H1 (cell line): ENCODE data around the gene HNRNPU. TPM values are rescaled to one million over a fixed set of nuclear protein-coding genes. Genes with fewer than 3 reads are reported as not detected.

Source experiments
- CTCF ChIA-PET: fragments of 300-600 bp; sonication (Branson Sonifier 250); formaldehyde crosslinking; loops from one replicate; lab custom pipeline; 2021; ENCODE audit not compliant: partially characterized antibody; lab: Charles Lee
- POLR2A ChIA-PET: fragments of 300-600 bp; sonication (Branson Sonifier 250); formaldehyde crosslinking; loops from one replicate; lab custom pipeline; 2021; ENCODE audit warnings: inconsistent platforms; ENCODE audit not compliant: partially characterized antibody; lab: Charles Lee
- DNase-seq, 2 experiments: peaks; one replicate each; pipeline versions ENCODE4 v3.0.0 to v3.0.0-alpha.2; 2010 to 2022; ENCODE audit warnings: low spot score in 2 of 2, low read depth in 1 of 2, mixed read lengths in 1 of 2
- FAIRE-seq: peaks from 2 replicates; lab custom pipeline; 2011; peaks lifted over from hg19 to GRCh38; lab: Jason Lieb, UNC
- H2AFZ ChIP-seq: 2 replicates; pipeline ENCODE4 v1.8.1; 2012; ENCODE audit warnings: low read length, inconsistent platforms
- H2AK5ac ChIP-seq: 2 replicates; pipeline ENCODE4 v1.6.1; 2013; ENCODE audit warnings: low read depth, low read length
- H2BK120ac ChIP-seq: replicated peaks from 2 replicates; pipeline ENCODE3; 2013; ENCODE audit warnings: low read depth, low read length, inconsistent platforms
- H2BK12ac ChIP-seq: 2 replicates; pipeline ENCODE4 v1.6.1; 2013; ENCODE audit warnings: low read depth, low read length
- H2BK15ac ChIP-seq: 2 replicates; pipeline ENCODE4 v1.6.1; 2013; ENCODE audit warnings: low read length
- H2BK20ac ChIP-seq: 2 replicates; pipeline ENCODE4 v1.6.1; 2013; ENCODE audit warnings: low read length
- H2BK5ac ChIP-seq: 2 replicates; pipeline ENCODE4 v1.6.1; 2013; ENCODE audit warnings: low read depth, low read length
- H3K14ac ChIP-seq: 2 replicates; pipeline ENCODE4 v1.6.1; 2013; ENCODE audit warnings: inconsistent platforms; ENCODE audit not compliant: insufficient read length
- H3K18ac ChIP-seq: 2 replicates; pipeline ENCODE4 v1.6.1; 2013; ENCODE audit warnings: low read length; ENCODE audit errors: extremely low read depth
- H3K23ac ChIP-seq: 2 replicates; pipeline ENCODE4 v1.6.1; 2013; ENCODE audit warnings: inconsistent platforms; ENCODE audit not compliant: insufficient read length
- H3K23me2 ChIP-seq: 2 replicates; pipeline ENCODE4 v1.6.1; 2013; ENCODE audit warnings: low read depth, low read length
- H3K27ac ChIP-seq: 2 replicates; pipeline ENCODE4 v1.6.1; 2011; ENCODE audit warnings: low read depth, low read length, inconsistent platforms
- H3K27me3 ChIP-seq, 4 experiments: replicated peaks in 1 of 4; 1 replicate in 1 of 4; 2 replicates in 3 of 4; pipeline versions ENCODE4 v1.6.1 to v1.8.1; 2011 to 2013; ENCODE audit warnings: low read length in 3 of 4, mild to moderate bottlenecking in 3 of 4, inconsistent platforms in 2 of 4, mixed read lengths in 2 of 4, moderate library complexity in 1 of 4; ENCODE audit not compliant: control insufficient read depth in 3 of 4, insufficient read depth in 3 of 4; ENCODE audit errors: extremely low read depth in 1 of 4
- H3K36me3 ChIP-seq, 4 experiments: 2 replicates each; pipeline versions ENCODE4 v1.6.1 to v1.8.1; 2011 to 2013; ENCODE audit warnings: mild to moderate bottlenecking in 4 of 4, low read length in 3 of 4, moderate library complexity in 2 of 4, control low read depth in 1 of 4, inconsistent platforms in 1 of 4; ENCODE audit not compliant: insufficient read depth in 4 of 4, control insufficient read depth in 2 of 4
- H3K4ac ChIP-seq: replicated peaks from 2 replicates; pipeline ENCODE3; 2013; ENCODE audit warnings: low read length, low read depth, mixed read lengths, inconsistent platforms; ENCODE audit not compliant: insufficient read length
- H3K4me1 ChIP-seq, 4 experiments: replicated peaks in 1 of 4; 1 replicate in 1 of 4; 2 replicates in 3 of 4; pipeline versions ENCODE4 v1.6.1 to v1.8.1; 2011 to 2013; ENCODE audit warnings: low read length in 3 of 4, inconsistent platforms in 2 of 4, mixed read lengths in 1 of 4; ENCODE audit not compliant: insufficient read depth in 4 of 4, control insufficient read depth in 3 of 4
- H3K4me2 ChIP-seq, 2 experiments: 2 replicates each; pipeline versions ENCODE4 v1.6.1 to v1.8.1; 2011 to 2013; ENCODE audit warnings: low read depth in 2 of 2, low read length in 2 of 2, control low read depth in 1 of 2, inconsistent platforms in 1 of 2, mild to moderate bottlenecking in 1 of 2; ENCODE audit not compliant: insufficient read depth in 1 of 2
- H3K4me3 ChIP-seq, 4 experiments: fragments of 200-600, 300-600 bp in 1 of 4; sonication (generic), shearing (Covaris generic), sonication (Bioruptor Twin) in 1 of 4; 2 replicates each; pipeline versions ENCODE4 v1.5.1 to v1.8.1; 2011 to 2016; ENCODE audit warnings: low read length in 4 of 4, low read depth in 3 of 4, control low read depth in 2 of 4, inconsistent platforms in 2 of 4, mild to moderate bottlenecking in 2 of 4, mixed read lengths in 1 of 4, moderate library complexity in 1 of 4; ENCODE audit not compliant: insufficient read depth in 2 of 4; ENCODE audit errors: extremely low read depth in 1 of 4
- H3K56ac ChIP-seq: replicated peaks from 2 replicates; pipeline ENCODE3; 2013; ENCODE audit warnings: low read depth, mild to moderate bottlenecking, mixed read lengths, low read length, inconsistent platforms; ENCODE audit not compliant: insufficient read length
- H3K79me1 ChIP-seq: 2 replicates; pipeline ENCODE4 v1.6.1; 2013; ENCODE audit warnings: low read depth, low read length, control low read depth
- H3K79me2 ChIP-seq, 2 experiments: 2 replicates each; pipeline versions ENCODE4 v1.6.1 to v1.8.1; 2012 to 2013; ENCODE audit warnings: low read length in 2 of 2, mild to moderate bottlenecking in 2 of 2, inconsistent platforms in 1 of 2; ENCODE audit not compliant: insufficient read depth in 2 of 2, control insufficient read depth in 1 of 2
- H3K9ac ChIP-seq, 4 experiments: replicated peaks in 1 of 4; 1 replicate in 1 of 4; 2 replicates in 3 of 4; pipeline versions ENCODE4 v1.6.1 to v1.8.1; 2011 to 2013; ENCODE audit warnings: low read depth in 3 of 4, low read length in 3 of 4, control low read depth in 2 of 4, mild to moderate bottlenecking in 2 of 4, moderate library complexity in 2 of 4, inconsistent platforms in 1 of 4; ENCODE audit errors: extremely low read depth in 1 of 4
- H3K9me3 ChIP-seq, 2 experiments: 2 replicates each; pipeline versions ENCODE4 v1.6.1 to v1.8.1; 2012 to 2013; ENCODE audit warnings: mild to moderate bottlenecking in 2 of 2, moderate library complexity in 2 of 2, control low read depth in 1 of 2, inconsistent platforms in 1 of 2, low read depth in 1 of 2, low read length in 1 of 2, mixed read lengths in 1 of 2; ENCODE audit not compliant: insufficient read depth in 2 of 2
- H4K20me1 ChIP-seq, 2 experiments: replicated peaks in 1 of 2; 2 replicates each; pipeline versions ENCODE3 to v1.8.1; 2011 to 2013; ENCODE audit warnings: inconsistent platforms in 2 of 2, low read length in 2 of 2, mild to moderate bottlenecking in 1 of 2; ENCODE audit not compliant: insufficient read depth in 2 of 2, control insufficient read depth in 1 of 2
- H4K5ac ChIP-seq: 2 replicates; pipeline ENCODE4 v1.6.1; 2013; ENCODE audit warnings: low read length, low read depth, mixed read lengths, inconsistent platforms; ENCODE audit not compliant: insufficient read length
- H4K8ac ChIP-seq: 2 replicates; pipeline ENCODE4 v1.8.0; 2013; ENCODE audit warnings: mild to moderate bottlenecking, moderate library complexity, low read length, inconsistent platforms; ENCODE audit not compliant: insufficient read depth; ENCODE audit errors: extremely low read depth
- H4K91ac ChIP-seq: replicated peaks from 2 replicates; pipeline ENCODE3; 2013; ENCODE audit warnings: low read length, mixed read lengths, inconsistent platforms; ENCODE audit not compliant: insufficient read length
- ASH2L ChIP-seq: fragments of 200-600, 300-600 bp; sonication (generic); IDR thresholded peaks from one replicate; pipeline ENCODE4 v1.7.1; 2017; ENCODE audit warnings: low read length
- BCL11A ChIP-seq, 2 experiments: IDR thresholded peaks; one replicate each; pipeline ENCODE4 v1.6.1; 2011; ENCODE audit warnings: low read depth in 2 of 2, low read length in 2 of 2, mild to moderate bottlenecking in 2 of 2
- EZH2 ChIP-seq: fragments of 200-600 bp; sonication (generic); IDR thresholded peaks from 2 replicates; pipeline ENCODE4 v1.7.1; 2012; ENCODE audit warnings: low read depth, mild to moderate bottlenecking, moderate library complexity, low read length, inconsistent platforms; ENCODE audit not compliant: severe bottlenecking
- MAFK ChIP-seq: IDR thresholded peaks from 2 replicates; pipeline ENCODE4 v1.6.1; 2012; ENCODE audit warnings: low read depth, mild to moderate bottlenecking, improper control_type of control experiment, low read length
- SIN3A ChIP-seq, 2 experiments: IDR thresholded peaks in 1 of 2; conservative IDR thresholded peaks in 1 of 2; 2 replicates each; pipeline ENCODE4 v1.6.1; 2011 to 2012; ENCODE audit warnings: low read length in 2 of 2, improper control_type of control experiment in 1 of 2, low read depth in 1 of 2, mild to moderate bottlenecking in 1 of 2
- TEAD4 ChIP-seq: IDR thresholded peaks from 2 replicates; pipeline ENCODE4 v1.6.1; 2012; ENCODE audit warnings: low read depth, low read length, inconsistent platforms, mixed read lengths
- WGBS, 2 experiments: shearing (Covaris generic) in 1 of 2; methylation state at CpG; one replicate each; pipeline versions ENCODE4 v1.1.6 to v1.1.7; 2013 to 2015; ENCODE audit warnings: low lambda C conversion rate in 2 of 2, mixed read lengths in 2 of 2, inconsistent platforms in 1 of 2, low coverage in 1 of 2, missing lambda C conversion rate in 1 of 2; ENCODE audit not compliant: insufficient replicate concordance in 2 of 2, insufficient coverage in 1 of 2, insufficient read length in 1 of 2; ENCODE audit errors: extremely low coverage in 1 of 2, missing lambda C conversion rate in 1 of 2; 5-methylcytosine and 5-hydroxymethylcytosine counted together
- polyA plus RNA-seq, 7 experiments: library from polyadenylated mRNA; depleted of rRNA in 3 of 7; stranded (reverse) in 5 of 7; unstranded in 2 of 7; fragments of >200 nt in 5 of 7; fragments of 200-250 nt in 2 of 7; gene quantifications; 1 replicate in 5 of 7; 2 replicates in 1 of 7; 4 replicates in 1 of 7; pipeline versions ENCODE4 v1.2.1 to v1.2.3, GENCODE V29; 2011 to 2013; ENCODE audit warnings: missing spikeins in 2 of 7, mixed read lengths in 2 of 7
- total RNA-seq: library from RNA; stranded (reverse); fragmentation: NEBNext Ultra II Directional; extraction: Animal tissue kit (Norgen Biotek cat#: 25700); gene quantifications from 2 replicates; pipeline ENCODE4 v1.2.1, GENCODE V29; 2021
- TF ChIP-seq, protein P1 (sequence below): IDR thresholded peaks from 2 replicates; pipeline ENCODE4 v1.6.1; 2011; ENCODE audit warnings: low read length, improper control_type of control experiment
- TF ChIP-seq, protein P2 (sequence below), 3 experiments: IDR thresholded peaks; 1 replicate in 2 of 3; 2 replicates in 1 of 3; pipeline versions ENCODE4 v1.5.1 to v1.6.1; 2011; ENCODE audit warnings: low read length in 3 of 3, mild to moderate bottlenecking in 3 of 3, inconsistent platforms in 2 of 3, low read depth in 1 of 3, moderate library complexity in 1 of 3; ENCODE audit not compliant: insufficient read depth in 1 of 3; ENCODE audit errors: control extremely low read depth in 1 of 3

Gene HNRNPU
- total and polyA plus RNA-seq, 2 of the 8 experiments (the other 6 are each of a cell fraction or from before 2014, with no cell fraction given), result 95.6 to 606 TPM

DNA sequence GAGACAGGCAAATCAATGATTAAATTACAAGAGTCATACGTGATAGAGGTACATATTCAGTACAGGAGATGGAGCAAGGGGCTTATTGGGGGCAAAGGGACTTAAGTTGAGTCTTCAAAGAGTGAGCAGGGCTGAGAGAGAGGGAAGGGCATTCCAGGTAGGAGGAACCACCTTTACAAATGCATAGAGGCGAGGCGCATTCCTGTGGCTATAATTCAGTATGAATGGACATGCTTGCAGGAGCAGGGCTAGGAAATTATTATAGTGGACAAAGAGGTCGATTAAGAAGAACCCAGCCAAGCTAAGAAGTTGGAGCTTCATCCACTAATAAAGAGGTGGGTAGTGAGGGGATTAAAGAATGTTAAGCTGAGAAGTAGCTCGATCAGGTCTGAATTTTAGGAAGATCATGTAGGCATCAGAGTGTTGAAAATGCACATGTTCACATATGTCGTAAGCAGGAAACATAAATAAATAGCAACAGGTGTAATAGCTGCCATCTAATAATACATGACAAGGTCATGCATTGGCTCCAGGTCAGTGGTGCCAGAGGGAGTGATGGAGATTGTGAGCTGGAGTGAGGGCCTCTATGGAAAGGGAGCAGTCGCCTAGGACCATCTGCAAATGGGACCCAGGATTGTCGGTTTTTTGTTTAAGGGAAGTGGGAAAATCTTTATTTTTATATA is 12.0 kb upstream of the HNRNPU start:
- Histone ChIP-seq H3K36me3 (no peaks in the 10 kb centered on the region), H2BK120ac (no peak overlapping the region), H3K23ac (no peak overlapping the region), H2BK15ac (no peak overlapping the region), H3K79me2 (no peaks in the 10 kb centered on the region), H3K18ac (no peak overlapping the region), H4K20me1 (no peaks in the 10 kb centered on the region), H2BK12ac (0 out of 2 replicates have a peak overlapping the region, but pooled peaks have one; percentile 44), H3K4me3 (no peak overlapping the region), H2AFZ (no peak overlapping the region), H3K79me1 (no peaks in the 10 kb centered on the region), H3K27ac (no peak overlapping the region), H3K27me3 (no peaks in the 10 kb centered on the region), H3K4me2 (no peak overlapping the region; a peak in 1 of 4 replicates), H3K56ac (no peak overlapping the region), H2BK5ac (no peak overlapping the region), H2BK20ac (no peak overlapping the region), H3K23me2 (no peaks in the 10 kb centered on the region), H3K14ac (no peak overlapping the region), H4K8ac (no peak overlapping the region), H3K9me3 (no peaks in the 10 kb centered on the region), H3K9ac (no peak overlapping the region), H3K4me1 (peaks cover 0 to 6% (median 3%) of the 10 kb centered on the region in 4 experiments; a peak in 3 of 7 replicates), H4K91ac (no peak overlapping the region), H2AK5ac (no peak overlapping the region), H3K4ac (no peak overlapping the region), H4K5ac (no peak overlapping the region)
- ChIA-PET POLR2A (interaction anchor here (0.8 to 13.0 kb wide), 3 partner anchors 12 to 82 kb away, joined by 4 to 102 read pairs (median 4); partner anchors contain the start of genes COX20 and HNRNPU), CTCF (interaction anchor here (0.6 to 1.2 kb wide), 6 partner anchors 8 to 167 kb away, joined by 3 to 5 read pairs (median 4); no protein-coding TSS in a partner anchor)
- TF ChIP-seq TEAD4, result 0 out of 2 replicates have a peak, but pooled peaks have one; percentile 14
- TF ChIP-seq ASH2L, result no peak
- no peak for TF ChIP-seq BCL11A (IDR thresholded peaks at IDR 0.05; ENCODE audit: low read depth in 2 of 2, low read length in 2 of 2)
- no peak for TF ChIP-seq EZH2
- no peak for TF ChIP-seq SIN3A (conservative IDR thresholded peaks at IDR 0.05 in 1 of 2, IDR thresholded peaks at IDR 0.05 in 1 of 2; ENCODE audit: low read depth in 1 of 2, low read length in 2 of 2)
- TF ChIP-seq, protein P1, sequence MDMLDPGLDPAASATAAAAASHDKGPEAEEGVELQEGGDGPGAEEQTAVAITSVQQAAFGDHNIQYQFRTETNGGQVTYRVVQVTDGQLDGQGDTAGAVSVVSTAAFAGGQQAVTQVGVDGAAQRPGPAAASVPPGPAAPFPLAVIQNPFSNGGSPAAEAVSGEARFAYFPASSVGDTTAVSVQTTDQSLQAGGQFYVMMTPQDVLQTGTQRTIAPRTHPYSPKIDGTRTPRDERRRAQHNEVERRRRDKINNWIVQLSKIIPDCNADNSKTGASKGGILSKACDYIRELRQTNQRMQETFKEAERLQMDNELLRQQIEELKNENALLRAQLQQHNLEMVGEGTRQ, result no peak
- no peak for TF ChIP-seq MAFK
- TF ChIP-seq, protein P2, sequence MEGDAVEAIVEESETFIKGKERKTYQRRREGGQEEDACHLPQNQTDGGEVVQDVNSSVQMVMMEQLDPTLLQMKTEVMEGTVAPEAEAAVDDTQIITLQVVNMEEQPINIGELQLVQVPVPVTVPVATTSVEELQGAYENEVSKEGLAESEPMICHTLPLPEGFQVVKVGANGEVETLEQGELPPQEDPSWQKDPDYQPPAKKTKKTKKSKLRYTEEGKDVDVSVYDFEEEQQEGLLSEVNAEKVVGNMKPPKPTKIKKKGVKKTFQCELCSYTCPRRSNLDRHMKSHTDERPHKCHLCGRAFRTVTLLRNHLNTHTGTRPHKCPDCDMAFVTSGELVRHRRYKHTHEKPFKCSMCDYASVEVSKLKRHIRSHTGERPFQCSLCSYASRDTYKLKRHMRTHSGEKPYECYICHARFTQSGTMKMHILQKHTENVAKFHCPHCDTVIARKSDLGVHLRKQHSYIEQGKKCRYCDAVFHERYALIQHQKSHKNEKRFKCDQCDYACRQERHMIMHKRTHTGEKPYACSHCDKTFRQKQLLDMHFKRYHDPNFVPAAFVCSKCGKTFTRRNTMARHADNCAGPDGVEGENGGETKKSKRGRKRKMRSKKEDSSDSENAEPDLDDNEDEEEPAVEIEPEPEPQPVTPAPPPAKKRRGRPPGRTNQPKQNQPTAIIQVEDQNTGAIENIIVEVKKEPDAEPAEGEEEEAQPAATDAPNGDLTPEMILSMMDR (IDR thresholded peaks at IDR 0.05; ENCODE audit: control extremely low read depth in 1 of 3, insufficient read depth in 1 of 3, low read depth in 1 of 3, low read length in 3 of 3), result no peak
- DNase-seq, result no peak
- WGBS, 2 experiments, result 88% methylated on average over 8 of the region's 8 CpGs; no CpG with 5 or more reads in 1 of the 2 experiments
- no peak for FAIRE-seq
